Loucy (cell line): ENCODE results near the gene NINL.

ENCODE experiments used
- EZH2phosphoT487 ChIP-seq: fragments of 200-600 bp; IDR thresholded peaks from 2 replicates; pipeline ENCODE4 v1.6.1; 2018; ENCODE audit warnings: antibody characterized with exemption, mild to moderate bottlenecking, moderate library complexity, borderline replicate concordance
- TF ChIP-seq, protein P1 (sequence below): fragments of 200-600 bp; sonication (generic); conservative IDR thresholded peaks from 2 replicates; pipeline ENCODE4 v1.5.1; 2014; ENCODE audit warnings: mild to moderate bottlenecking, antibody characterized with exemption, low read length

DNA sequence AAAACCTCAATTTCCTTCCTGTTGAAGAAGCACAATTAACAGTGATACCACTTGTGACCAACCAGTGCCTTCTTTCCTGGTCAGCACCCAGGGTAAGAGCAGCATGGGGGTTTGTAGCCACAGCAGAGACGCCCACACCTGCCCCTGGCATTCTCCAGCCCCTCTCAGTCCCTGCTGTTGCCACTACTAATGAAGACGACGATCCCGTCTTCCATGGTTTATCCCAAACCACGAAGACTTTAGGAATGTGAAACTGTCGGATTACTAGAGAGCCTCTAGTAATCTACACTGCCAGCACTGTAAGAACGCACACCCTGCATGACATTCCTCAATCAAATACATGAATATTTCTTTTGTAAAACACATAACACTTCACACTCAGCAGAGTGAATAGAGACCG lies 117.9 kb downstream of the NINL start:
- TF ChIP-seq, protein P1, sequence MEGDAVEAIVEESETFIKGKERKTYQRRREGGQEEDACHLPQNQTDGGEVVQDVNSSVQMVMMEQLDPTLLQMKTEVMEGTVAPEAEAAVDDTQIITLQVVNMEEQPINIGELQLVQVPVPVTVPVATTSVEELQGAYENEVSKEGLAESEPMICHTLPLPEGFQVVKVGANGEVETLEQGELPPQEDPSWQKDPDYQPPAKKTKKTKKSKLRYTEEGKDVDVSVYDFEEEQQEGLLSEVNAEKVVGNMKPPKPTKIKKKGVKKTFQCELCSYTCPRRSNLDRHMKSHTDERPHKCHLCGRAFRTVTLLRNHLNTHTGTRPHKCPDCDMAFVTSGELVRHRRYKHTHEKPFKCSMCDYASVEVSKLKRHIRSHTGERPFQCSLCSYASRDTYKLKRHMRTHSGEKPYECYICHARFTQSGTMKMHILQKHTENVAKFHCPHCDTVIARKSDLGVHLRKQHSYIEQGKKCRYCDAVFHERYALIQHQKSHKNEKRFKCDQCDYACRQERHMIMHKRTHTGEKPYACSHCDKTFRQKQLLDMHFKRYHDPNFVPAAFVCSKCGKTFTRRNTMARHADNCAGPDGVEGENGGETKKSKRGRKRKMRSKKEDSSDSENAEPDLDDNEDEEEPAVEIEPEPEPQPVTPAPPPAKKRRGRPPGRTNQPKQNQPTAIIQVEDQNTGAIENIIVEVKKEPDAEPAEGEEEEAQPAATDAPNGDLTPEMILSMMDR = no peak
- TF ChIP-seq EZH2phosphoT487 = no peak
